Sigmoid colon (tissue), 7 donors: ENCODE data around the gene NMD3. TPM values are rescaled to one million over a fixed set of nuclear protein-coding genes. Genes with fewer than 3 reads are reported as not detected.

Source experiments
- DNase-seq: peaks from one replicate; pipeline ENCODE4 v3.0.0-alpha.2; 2019
- H3K27ac ChIP-seq, 4 donors: fragments of 200-600 bp; sonication (generic); one replicate each; pipeline ENCODE4 v1.5.1; 2016 to 2019; ENCODE audit warnings: mild to moderate bottlenecking in 1 of 4
- H3K27me3 ChIP-seq, 3 donors: fragments of 200-600 bp; sonication (generic); one replicate each; pipeline ENCODE4 v1.5.1; 2019; ENCODE audit warnings: mild to moderate bottlenecking in 1 of 3
- H3K36me3 ChIP-seq, 4 donors: fragments of 200-600 bp; sonication (generic); one replicate each; pipeline ENCODE4 v1.5.1; 2016 to 2019
- H3K4me1 ChIP-seq, 4 donors: fragments of 200-600 bp; sonication (generic); one replicate each; pipeline ENCODE4 v1.5.1; 2017 to 2019
- H3K4me3 ChIP-seq, 4 donors: fragments of 200-600 bp; sonication (generic); one replicate each; pipeline ENCODE4 v1.5.1; 2017 to 2019; ENCODE audit warnings: mild to moderate bottlenecking in 2 of 4, moderate library complexity in 1 of 4
- H3K9me3 ChIP-seq, 4 donors: fragments of 200-600 bp in 3 of 4; sonication (generic) in 3 of 4; one replicate each; pipeline versions ENCODE4 v1.5.1 to v1.6.1; 2013 to 2019
- EP300 ChIP-seq, 4 donors: sonication (generic); formaldehyde crosslinking; IDR thresholded peaks; one replicate each; pipeline ENCODE4 v1.6.1; 2017; ENCODE audit warnings: antibody characterized with exemption in 4 of 4
- POLR2A ChIP-seq, 2 donors: fragments of 450-650 bp; IDR thresholded peaks; one replicate each; pipeline ENCODE4 v1.6.1; 2016; ENCODE audit warnings: antibody characterized with exemption in 2 of 2, mild to moderate bottlenecking in 2 of 2, moderate library complexity in 2 of 2
- POLR2AphosphoS5 ChIP-seq, 4 donors: sonication (generic); formaldehyde crosslinking; IDR thresholded peaks; one replicate each; pipeline ENCODE4 v1.6.1; 2017; ENCODE audit warnings: antibody characterized with exemption in 4 of 4
- WGBS, 2 donors: extraction: QIAGEN DNeasy Blood & Tissue Kit; methylation state at CpG; one replicate each; pipeline ENCODE4 v1.1.7; 2013; 5-methylcytosine and 5-hydroxymethylcytosine counted together
- intact Hi-C: fragments of 100-400 bp; cut with DNase I; formaldehyde crosslinking; loops from one replicate; pipeline ENCODE4 v1.15.1; 2023
- polyA plus RNA-seq, 3 donors: library from polyadenylated mRNA; stranded (reverse); fragments of 200-250 nt; gene quantifications; one replicate each; pipeline ENCODE4 v1.2.3, GENCODE V29; 2013
- total RNA-seq, 4 donors: library from RNA; depleted of rRNA; stranded (reverse); fragments of >200 nt; gene quantifications; one replicate each; pipeline ENCODE4 v1.1.0, GENCODE V29; 2016
- TF ChIP-seq, protein P1 (sequence below), 4 experiments: fragments of 450-650 bp in 3 of 4; fragments of 200-600 bp in 1 of 4; IDR thresholded peaks; one replicate each; pipeline ENCODE4 v1.5.1; 2016 to 2019; ENCODE audit warnings: antibody characterized with exemption in 4 of 4, mild to moderate bottlenecking in 3 of 4, moderate library complexity in 2 of 4
- donor health status: healthy with polysubstance abuse.
- donor health status: Bipolar disorder and iron deficiency.
- donor health status: healthy.

The NMD3 gene
- total and polyA plus RNA-seq, 7 donors: 20.7 to 58.3 (median 42.4) TPM

DNA sequence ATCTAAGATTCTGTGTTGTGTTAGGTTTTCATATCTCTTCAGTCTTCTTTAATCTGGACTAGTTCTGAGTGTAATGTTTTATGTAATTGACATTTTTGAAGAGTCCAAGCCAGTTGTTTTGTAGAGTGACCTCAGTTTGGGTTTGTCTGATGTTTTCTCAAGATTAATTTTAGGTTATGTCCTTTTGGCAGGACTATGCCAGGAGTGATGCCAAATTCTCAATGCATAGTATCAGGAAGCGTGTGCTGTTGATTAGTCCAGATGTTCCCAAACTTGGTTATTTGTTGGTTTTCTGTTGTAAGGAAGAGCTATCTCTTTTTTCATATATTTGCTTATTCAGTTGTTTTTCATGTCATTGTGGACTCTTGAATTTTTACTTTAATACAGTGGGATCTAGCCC lies 32.6 kb downstream of the NMD3 start:
- no peaks in the 10 kb centered on the region for H3K27me3 ChIP-seq
- DNase-seq: no peak
- H3K27ac ChIP-seq: no peak overlapping the region
- TF ChIP-seq POLR2A (IDR thresholded peaks at IDR 0.05) (no peak), POLR2AphosphoS5 (IDR thresholded peaks at IDR 0.05) (no peak), EP300 (IDR thresholded peaks at IDR 0.05) (no peak)
- TF ChIP-seq, protein P1, sequence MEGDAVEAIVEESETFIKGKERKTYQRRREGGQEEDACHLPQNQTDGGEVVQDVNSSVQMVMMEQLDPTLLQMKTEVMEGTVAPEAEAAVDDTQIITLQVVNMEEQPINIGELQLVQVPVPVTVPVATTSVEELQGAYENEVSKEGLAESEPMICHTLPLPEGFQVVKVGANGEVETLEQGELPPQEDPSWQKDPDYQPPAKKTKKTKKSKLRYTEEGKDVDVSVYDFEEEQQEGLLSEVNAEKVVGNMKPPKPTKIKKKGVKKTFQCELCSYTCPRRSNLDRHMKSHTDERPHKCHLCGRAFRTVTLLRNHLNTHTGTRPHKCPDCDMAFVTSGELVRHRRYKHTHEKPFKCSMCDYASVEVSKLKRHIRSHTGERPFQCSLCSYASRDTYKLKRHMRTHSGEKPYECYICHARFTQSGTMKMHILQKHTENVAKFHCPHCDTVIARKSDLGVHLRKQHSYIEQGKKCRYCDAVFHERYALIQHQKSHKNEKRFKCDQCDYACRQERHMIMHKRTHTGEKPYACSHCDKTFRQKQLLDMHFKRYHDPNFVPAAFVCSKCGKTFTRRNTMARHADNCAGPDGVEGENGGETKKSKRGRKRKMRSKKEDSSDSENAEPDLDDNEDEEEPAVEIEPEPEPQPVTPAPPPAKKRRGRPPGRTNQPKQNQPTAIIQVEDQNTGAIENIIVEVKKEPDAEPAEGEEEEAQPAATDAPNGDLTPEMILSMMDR (IDR thresholded peaks at IDR 0.05): no peak
- H3K9me3 ChIP-seq: no peaks in the 10 kb centered on the region
- H3K4me1 ChIP-seq: no peaks in the 10 kb centered on the region
- no peak overlapping the region for H3K4me3 ChIP-seq
- intact Hi-C loops: no loop called here
- WGBS, 2 donors: 93 to 94% methylated on average over 1 of the region's 1 CpG
- H3K36me3 ChIP-seq: peaks cover 9 to 69% (median 25%) of the 10 kb centered on the region in 4 donors

DNA sequence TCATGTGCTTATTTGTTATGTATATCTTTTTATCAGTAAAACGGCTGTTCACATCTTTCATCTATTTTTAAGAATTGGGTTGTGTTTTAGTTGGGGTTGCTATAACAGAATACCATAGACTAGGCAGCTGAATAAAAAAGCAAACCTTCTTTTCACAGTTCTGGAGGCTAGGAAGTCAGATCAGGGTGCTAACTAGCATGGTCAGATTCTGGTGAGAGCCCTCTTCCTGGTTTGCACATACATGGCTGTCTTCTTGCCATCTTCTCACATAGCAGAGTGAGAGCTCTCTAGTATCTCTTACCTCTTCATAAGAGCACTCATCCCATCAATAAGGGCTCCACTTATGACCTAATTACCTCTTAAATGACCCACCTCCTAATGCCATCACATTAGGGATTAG lies 33.8 kb downstream of the NMD3 start:
- H3K36me3 ChIP-seq: peaks cover 4 to 62% (median 17%) of the 10 kb centered on the region in 4 donors
- no peak overlapping the region for H3K4me3 ChIP-seq
- no peaks in the 10 kb centered on the region for H3K4me1 ChIP-seq
- 90 to 94% methylated on average over 1 of the region's 1 CpG for WGBS, 2 donors
- no peak overlapping the region for H3K27ac ChIP-seq
- H3K27me3 ChIP-seq: no peaks in the 10 kb centered on the region
- TF ChIP-seq EP300 (IDR thresholded peaks at IDR 0.05): no peak
- no peak for TF ChIP-seq POLR2AphosphoS5 (IDR thresholded peaks at IDR 0.05)
- no peak for TF ChIP-seq POLR2A (IDR thresholded peaks at IDR 0.05)
- TF ChIP-seq, protein P1 (IDR thresholded peaks at IDR 0.05): no peak
- intact Hi-C loops: no loop called here
- H3K9me3 ChIP-seq: no peaks in the 10 kb centered on the region
- no peak for DNase-seq

DNA sequence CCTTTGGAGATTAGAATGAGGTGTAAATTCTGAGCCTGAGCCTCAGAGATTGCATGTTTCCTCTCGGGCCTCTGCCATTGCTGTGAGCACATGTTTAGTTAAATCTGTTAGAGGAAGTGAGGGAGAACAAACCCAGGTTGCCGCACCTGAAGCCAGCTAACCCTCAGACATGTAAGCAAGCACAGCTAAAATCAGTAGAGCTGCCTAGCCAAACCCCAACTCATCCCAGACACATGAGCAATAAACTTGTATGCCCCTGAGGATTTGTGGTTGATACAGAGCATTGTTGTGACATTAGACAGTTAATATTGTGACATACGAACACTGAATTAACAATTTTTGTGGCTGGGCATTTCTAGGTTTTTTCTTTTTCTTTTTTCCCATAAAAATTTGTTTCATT lies 41.9 kb downstream of the NMD3 start:
- intact Hi-C loops: no loop called here
- peak; percentile 40 for DNase-seq
- 78 to 85% methylated on average over 3 of the region's 3 CpGs for WGBS, 2 donors
- Histone ChIP-seq H3K9me3 (no peaks in the 10 kb centered on the region), H3K4me3 (no peak overlapping the region), H3K27ac (no peak overlapping the region), H3K4me1 (peaks cover 0 to 3% (median 0%) of the 10 kb centered on the region in 4 donors), H3K27me3 (no peaks in the 10 kb centered on the region), H3K36me3 (peaks cover 0 to 16% (median 0%) of the 10 kb centered on the region in 4 donors)
- TF ChIP-seq, protein P1 (IDR thresholded peaks at IDR 0.05): no peak
- TF ChIP-seq POLR2AphosphoS5 (IDR thresholded peaks at IDR 0.05): no peak

DNA sequence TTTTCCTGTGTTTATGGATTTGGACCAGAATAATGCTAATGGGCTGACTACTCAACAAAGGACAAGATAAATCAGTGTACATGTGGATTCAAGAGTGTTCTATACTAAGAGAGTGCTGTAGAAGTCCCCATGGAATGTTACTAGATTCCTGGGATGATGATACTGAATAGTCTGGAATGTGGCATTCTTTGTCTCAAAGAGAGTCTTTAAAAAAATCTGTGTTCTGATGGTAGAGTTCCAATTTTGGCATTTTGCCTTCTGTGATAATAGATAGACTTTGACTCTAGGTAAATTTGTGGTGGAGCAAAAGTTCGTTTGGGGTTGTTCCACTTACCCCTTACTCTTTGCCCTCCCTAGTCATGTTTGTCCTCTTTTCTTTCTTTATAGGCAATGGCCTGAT lies 43.7 kb downstream of the NMD3 start:
- Histone ChIP-seq H3K9me3 (no peaks in the 10 kb centered on the region), H3K4me3 (no peak overlapping the region), H3K36me3 (peaks cover 0 to 15% (median 0%) of the 10 kb centered on the region in 4 donors), H3K4me1 (peaks cover 0 to 3% (median 0%) of the 10 kb centered on the region in 4 donors), H3K27ac (no peak overlapping the region), H3K27me3 (no peaks in the 10 kb centered on the region)
- TF ChIP-seq POLR2A (IDR thresholded peaks at IDR 0.05): no peak
- no peak for TF ChIP-seq POLR2AphosphoS5 (IDR thresholded peaks at IDR 0.05)
- TF ChIP-seq, protein P1 (IDR thresholded peaks at IDR 0.05): no peak
- TF ChIP-seq EP300 (IDR thresholded peaks at IDR 0.05): no peak
- no peak for DNase-seq
- 39 to 89% methylated on average over 1 of the region's 1 CpG for WGBS, 2 donors
- intact Hi-C loops: no loop called here

DNA sequence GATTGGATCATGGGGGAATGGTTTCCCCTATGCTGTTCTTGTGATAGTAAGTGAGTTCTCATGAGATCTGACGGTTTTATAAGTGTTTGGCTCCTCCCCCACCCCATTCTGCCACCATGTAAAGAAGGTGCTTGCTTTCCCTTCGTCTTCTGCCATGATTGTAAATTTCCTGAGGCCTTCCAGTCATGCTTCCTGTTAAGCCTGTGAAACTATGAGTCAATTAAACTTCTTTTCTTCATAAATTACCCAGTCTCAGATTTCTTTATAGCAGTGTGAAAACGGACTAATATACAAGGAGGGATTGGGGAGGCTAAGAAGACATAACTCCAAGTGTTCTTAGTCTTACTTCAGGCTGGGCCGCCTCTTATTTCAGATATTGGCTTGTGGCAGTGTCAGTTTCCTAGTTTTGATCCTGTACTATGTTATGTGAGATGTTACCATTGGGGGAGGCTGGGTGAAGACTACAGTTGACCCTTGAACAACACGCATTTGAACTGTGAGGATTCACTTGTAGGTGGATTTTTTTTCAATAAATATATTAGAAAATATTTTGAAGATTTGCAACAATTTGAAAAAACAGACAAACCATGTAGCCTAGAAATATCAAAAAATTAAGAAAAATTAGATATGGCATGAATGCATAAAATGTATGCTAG lies 44.9 kb downstream of the NMD3 start:
- H3K36me3 ChIP-seq: peaks cover 0 to 13% (median 0%) of the 10 kb centered on the region in 4 donors
- peaks cover 0 to 3% (median 0%) of the 10 kb centered on the region in 4 donors for H3K4me1 ChIP-seq
- intact Hi-C loops: no loop called here
- TF ChIP-seq EP300 (IDR thresholded peaks at IDR 0.05) (no peak), POLR2A (IDR thresholded peaks at IDR 0.05) (no peak), POLR2AphosphoS5 (IDR thresholded peaks at IDR 0.05) (no peak)
- TF ChIP-seq, protein P1 (IDR thresholded peaks at IDR 0.05): no peak
- no peak overlapping the region for H3K27ac ChIP-seq
- no peak overlapping the region for H3K4me3 ChIP-seq
- H3K27me3 ChIP-seq: no peaks in the 10 kb centered on the region
- 91 to 95% methylated on average over 5 of the region's 5 CpGs for WGBS, 2 donors
- no peaks in the 10 kb centered on the region for H3K9me3 ChIP-seq
- no peak for DNase-seq
